ENCODE results near the gene SH3TC1. TPM values are rescaled to one million over a fixed set of nuclear protein-coding genes. Genes with fewer than 3 reads are reported as not detected.

Gene SH3TC1
- total and polyA plus RNA-seq, 10 donors, result 23.3 to 157 (median 62.0) TPM

DNA sequence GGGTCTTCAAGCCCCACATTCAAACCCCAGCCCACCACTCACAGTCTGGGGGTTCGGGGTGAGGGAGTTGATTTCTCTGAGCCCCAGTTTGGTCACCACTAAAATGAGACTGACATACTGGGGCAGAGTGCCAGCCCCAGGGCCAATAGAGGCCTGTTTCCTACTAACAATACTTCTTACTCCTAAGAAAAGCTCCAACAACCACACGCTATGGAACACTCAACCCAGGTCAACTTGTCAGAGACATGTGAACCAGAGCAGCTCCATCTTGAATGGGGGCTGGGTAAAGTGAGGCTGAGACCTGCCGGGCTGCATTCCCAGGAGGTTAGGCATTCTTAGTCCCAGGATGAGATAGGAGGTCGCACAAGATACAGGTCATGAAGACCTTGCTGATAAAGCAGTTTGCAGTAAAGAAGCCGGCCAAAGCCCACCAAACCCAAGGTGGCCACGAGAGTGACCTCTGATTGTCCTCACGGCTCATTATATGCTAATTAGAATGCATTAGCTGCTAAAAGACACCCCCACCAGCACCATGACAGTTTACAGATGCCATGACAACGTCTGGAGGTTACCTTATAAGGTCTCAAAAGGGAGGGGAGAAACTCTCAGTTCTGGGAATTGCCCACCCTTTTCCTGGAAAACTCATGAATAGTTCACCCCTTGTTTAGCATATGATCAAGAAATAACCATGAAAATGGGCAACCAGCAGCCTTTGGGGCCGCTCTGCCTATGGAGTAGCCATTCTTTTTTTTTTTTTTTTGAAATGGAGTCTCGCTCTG, 43.9 kb downstream of the SH3TC1 start:
- 83 to 92% (median 85%) methylated on average over 9 to 10 of the region's 10 CpGs for WGBS, 5 donors
- DNase-seq, result no peak
- intact Hi-C loops (cut with DNase I; ENCODE audit: low total_unique reads), result loop anchor here (5.0 kb wide), 1 partner anchor 159 kb away; no protein-coding TSS in a partner anchor
- Histone ChIP-seq H3K4me1 (peaks cover 10 to 68% (median 27%) of the 10 kb centered on the region in 6 donors), H3K36me3 (peaks cover 0 to 49% (median 26%) of the 10 kb centered on the region in 6 donors), H3K27ac (peak overlapping the region in 3 of 8 donors; percentile 37 to 55 (median 43)), H3K4me3 (no peak overlapping the region), H3K9me3 (no peaks in the 10 kb centered on the region), H3K27me3 (replicated peaks in 1 of 7) (peaks cover 0 to 26% (median 0%) of the 10 kb centered on the region in 7 donors)
- TF ChIP-seq POLR2A (IDR thresholded peaks at IDR 0.05) (no peak), POLR2AphosphoS5 (IDR thresholded peaks at IDR 0.05) (no peak)
- TF ChIP-seq, protein P1, sequence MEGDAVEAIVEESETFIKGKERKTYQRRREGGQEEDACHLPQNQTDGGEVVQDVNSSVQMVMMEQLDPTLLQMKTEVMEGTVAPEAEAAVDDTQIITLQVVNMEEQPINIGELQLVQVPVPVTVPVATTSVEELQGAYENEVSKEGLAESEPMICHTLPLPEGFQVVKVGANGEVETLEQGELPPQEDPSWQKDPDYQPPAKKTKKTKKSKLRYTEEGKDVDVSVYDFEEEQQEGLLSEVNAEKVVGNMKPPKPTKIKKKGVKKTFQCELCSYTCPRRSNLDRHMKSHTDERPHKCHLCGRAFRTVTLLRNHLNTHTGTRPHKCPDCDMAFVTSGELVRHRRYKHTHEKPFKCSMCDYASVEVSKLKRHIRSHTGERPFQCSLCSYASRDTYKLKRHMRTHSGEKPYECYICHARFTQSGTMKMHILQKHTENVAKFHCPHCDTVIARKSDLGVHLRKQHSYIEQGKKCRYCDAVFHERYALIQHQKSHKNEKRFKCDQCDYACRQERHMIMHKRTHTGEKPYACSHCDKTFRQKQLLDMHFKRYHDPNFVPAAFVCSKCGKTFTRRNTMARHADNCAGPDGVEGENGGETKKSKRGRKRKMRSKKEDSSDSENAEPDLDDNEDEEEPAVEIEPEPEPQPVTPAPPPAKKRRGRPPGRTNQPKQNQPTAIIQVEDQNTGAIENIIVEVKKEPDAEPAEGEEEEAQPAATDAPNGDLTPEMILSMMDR (IDR thresholded peaks at IDR 0.05 in 8 of 11, conservative IDR thresholded peaks at IDR 0.05 in 3 of 11), result no peak

DNA sequence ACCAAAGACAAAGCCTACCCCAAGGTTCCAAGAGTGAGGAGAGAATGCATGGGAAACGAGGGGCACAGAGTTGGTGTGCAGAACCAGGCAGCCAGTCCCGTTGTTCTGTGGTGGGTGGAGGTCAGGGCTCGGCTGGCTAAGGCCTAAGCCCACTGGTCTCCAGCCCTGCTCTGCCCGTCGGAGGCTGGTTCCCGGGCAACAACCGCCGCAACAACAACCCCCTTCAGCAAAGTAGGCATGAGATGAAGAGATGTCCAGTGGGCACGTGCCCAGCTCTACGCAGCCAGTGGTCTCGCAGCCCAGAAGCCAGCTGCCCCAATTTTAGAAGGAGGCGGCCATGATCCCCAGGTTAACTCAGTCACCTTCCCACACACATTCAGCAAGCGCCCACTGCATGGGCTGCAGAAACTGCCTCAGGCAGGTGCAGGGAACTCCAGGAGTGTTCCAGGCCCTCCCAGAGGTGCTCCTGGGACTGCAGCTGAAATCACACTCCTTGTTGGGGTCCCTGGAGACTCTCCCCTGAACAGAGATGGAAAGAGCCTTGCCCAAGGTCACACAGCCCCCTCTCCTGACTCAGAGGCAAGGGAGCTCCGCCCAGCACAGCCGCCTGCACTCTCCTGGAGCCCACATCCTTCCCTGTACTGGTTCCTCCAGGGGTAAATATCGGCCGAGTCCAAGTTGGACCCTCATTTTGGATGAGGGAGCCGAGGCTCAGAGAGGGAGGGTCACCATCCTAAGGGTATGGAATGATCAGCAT, 45.1 kb downstream of the SH3TC1 start:
- peaks cover 10 to 58% (median 22%) of the 10 kb centered on the region in 6 donors for H3K4me1 ChIP-seq
- WGBS, 5 donors, result 81 to 91% (median 90%) methylated on average over 8 to 18 of the region's 18 CpGs
- peaks cover 0 to 35% (median 0%) of the 10 kb centered on the region in 7 donors for H3K27me3 ChIP-seq (replicated peaks in 1 of 7)
- peak in 1 of 3 donors; percentile 54 for TF ChIP-seq POLR2AphosphoS5 (IDR thresholded peaks at IDR 0.05)
- TF ChIP-seq, protein P1 (IDR thresholded peaks at IDR 0.05 in 8 of 11, conservative IDR thresholded peaks at IDR 0.05 in 3 of 11), result no peak
- no peak for TF ChIP-seq POLR2A (IDR thresholded peaks at IDR 0.05)
- H3K36me3 ChIP-seq, result peaks cover 0 to 37% (median 15%) of the 10 kb centered on the region in 6 donors
- intact Hi-C loops (cut with DNase I; ENCODE audit: low total_unique reads), result loop anchor here (5.0 kb wide), 1 partner anchor 158 kb away; no protein-coding TSS in a partner anchor
- H3K9me3 ChIP-seq, result no peaks in the 10 kb centered on the region
- H3K27ac ChIP-seq, result no peak overlapping the region
- no peak for DNase-seq
- no peak overlapping the region for H3K4me3 ChIP-seq

DNA sequence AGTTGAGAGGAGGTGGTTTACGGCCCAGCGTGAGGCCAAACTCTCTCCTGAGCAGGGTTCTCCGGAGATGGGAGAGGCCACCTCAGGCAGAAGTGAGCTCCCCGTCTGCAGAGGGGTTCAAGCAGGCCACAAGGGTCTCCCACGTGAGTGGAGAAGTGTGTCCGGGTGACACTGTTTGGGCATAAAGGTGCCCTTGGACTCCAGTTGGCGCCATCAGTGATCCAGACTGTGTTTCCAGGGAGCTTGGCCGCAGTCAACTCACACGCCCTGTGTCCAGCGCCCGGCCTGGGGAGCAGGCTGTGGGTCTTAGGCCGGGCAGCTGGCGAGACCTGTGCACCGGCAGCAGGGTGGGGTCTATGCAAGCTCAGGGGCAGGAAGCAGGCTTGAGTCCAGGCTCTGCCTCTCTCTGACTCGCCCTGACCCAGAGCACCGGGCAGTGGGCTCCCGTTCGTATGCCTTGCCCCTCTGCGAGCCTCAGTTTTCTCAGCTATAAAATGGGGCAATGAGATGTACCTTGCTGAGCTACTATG, 45.9 kb downstream of the SH3TC1 start:
- TF ChIP-seq POLR2A (IDR thresholded peaks at IDR 0.05), result no peak
- TF ChIP-seq POLR2AphosphoS5 (IDR thresholded peaks at IDR 0.05), result peak in 1 of 3 donors; percentile 34
- TF ChIP-seq, protein P1 (IDR thresholded peaks at IDR 0.05 in 8 of 11, conservative IDR thresholded peaks at IDR 0.05 in 3 of 11), result no peak
- Histone ChIP-seq H3K4me3 (no peak overlapping the region), H3K36me3 (peaks cover 0 to 29% (median 12%) of the 10 kb centered on the region in 6 donors), H3K4me1 (peaks cover 10 to 51% (median 21%) of the 10 kb centered on the region in 6 donors), H3K27ac (no peak overlapping the region), H3K27me3 (replicated peaks in 1 of 7) (peaks cover 0 to 42% (median 0%) of the 10 kb centered on the region in 7 donors), H3K9me3 (no peaks in the 10 kb centered on the region)
- WGBS, 5 donors, result 94 to 97% (median 94%) methylated on average over 13 to 19 of the region's 19 CpGs
- intact Hi-C loops (cut with DNase I; ENCODE audit: low total_unique reads), result loop anchor here (5.0 kb wide), 1 partner anchor 157 kb away; no protein-coding TSS in a partner anchor
- no peak for DNase-seq
